ENCODE results near the gene TMEM176A.

The TMEM176A gene

GRCh38 chr7:150846291-150847115, 45.9 kb downstream of the TMEM176A start:
- no peak overlapping the region for H3K9ac ChIP-seq (ENCODE audit: low read length in 5 of 5)
- no peaks in the 10 kb centered on the region for H3K36me3 ChIP-seq (ENCODE audit: control insufficient read depth in 5 of 5, insufficient read depth in 5 of 5, low read length in 5 of 5)
- peaks cover 0 to 20% (median 2%) of the 10 kb centered on the region in 5 donors for H3K4me1 ChIP-seq (ENCODE audit: control insufficient read depth in 5 of 5, insufficient read depth in 5 of 5, low read length in 5 of 5)
- H3K27ac ChIP-seq (ENCODE audit: low read depth, low read length): no peak overlapping the region
- H3K27me3 ChIP-seq (ENCODE audit: control insufficient read depth in 5 of 5, insufficient read depth in 4 of 5, low read length in 5 of 5): peaks cover 0 to 3% (median 0%) of the 10 kb centered on the region in 5 donors
- H3K4me3 ChIP-seq (ENCODE audit: low read depth in 1 of 5, low read length in 5 of 5): no peak overlapping the region
- peaks cover 0 to 4% (median 0%) of the 10 kb centered on the region in 5 donors for H3K9me3 ChIP-seq (ENCODE audit: control insufficient read depth in 5 of 5, low read length in 5 of 5)

DNA sequence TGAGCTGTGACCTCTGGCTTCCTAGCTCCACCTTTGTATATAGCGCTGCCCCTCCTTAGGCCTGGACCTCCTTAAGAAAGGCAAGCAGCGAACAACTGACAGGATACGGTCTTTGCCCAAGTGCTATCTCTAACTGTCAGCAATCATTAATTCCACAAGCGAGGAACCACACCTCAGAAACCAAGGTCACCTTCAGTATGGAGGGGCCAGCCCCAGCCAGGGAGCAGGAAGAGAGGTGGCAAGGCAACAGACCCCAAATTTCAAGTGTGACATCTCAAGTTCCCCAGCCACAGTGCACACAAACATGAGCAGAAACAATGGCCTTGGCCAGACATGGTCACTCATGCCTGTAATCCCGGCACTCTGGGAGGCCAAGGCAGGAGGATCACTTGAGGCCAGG, 47.0 kb downstream of the TMEM176A start:
- H3K4me1 ChIP-seq (ENCODE audit: control insufficient read depth in 5 of 5, insufficient read depth in 5 of 5, low read length in 5 of 5): peaks cover 0 to 20% (median 2%) of the 10 kb centered on the region in 5 donors
- no peak overlapping the region for H3K27ac ChIP-seq (ENCODE audit: low read depth, low read length)
- H3K36me3 ChIP-seq (ENCODE audit: control insufficient read depth in 5 of 5, insufficient read depth in 5 of 5, low read length in 5 of 5): no peaks in the 10 kb centered on the region
- no peaks in the 10 kb centered on the region for H3K9me3 ChIP-seq (ENCODE audit: control insufficient read depth in 5 of 5, low read length in 5 of 5)
- H3K4me3 ChIP-seq (ENCODE audit: low read depth in 1 of 5, low read length in 5 of 5): no peak overlapping the region
- peaks cover 5 to 9% (median 6%) of the 10 kb centered on the region in 5 donors for H3K27me3 ChIP-seq (ENCODE audit: control insufficient read depth in 5 of 5, insufficient read depth in 4 of 5, low read length in 5 of 5)
- no peak overlapping the region for H3K9ac ChIP-seq (ENCODE audit: low read length in 5 of 5)

GRCh38 chr7:150848111-150848510, 47.5 kb downstream of the TMEM176A start:
- Histone ChIP-seq H3K9ac (ENCODE audit: low read length in 5 of 5) (no peak overlapping the region), H3K4me1 (ENCODE audit: control insufficient read depth in 5 of 5, insufficient read depth in 5 of 5, low read length in 5 of 5) (peaks cover 0 to 20% (median 3%) of the 10 kb centered on the region in 5 donors), H3K4me3 (ENCODE audit: low read depth in 1 of 5, low read length in 5 of 5) (no peak overlapping the region), H3K36me3 (ENCODE audit: control insufficient read depth in 5 of 5, insufficient read depth in 5 of 5, low read length in 5 of 5) (no peaks in the 10 kb centered on the region), H3K27ac (ENCODE audit: low read depth, low read length) (no peak overlapping the region), H3K9me3 (ENCODE audit: control insufficient read depth in 5 of 5, low read length in 5 of 5) (no peaks in the 10 kb centered on the region), H3K27me3 (ENCODE audit: control insufficient read depth in 5 of 5, insufficient read depth in 4 of 5, low read length in 5 of 5) (peaks cover 7 to 9% (median 7%) of the 10 kb centered on the region in 5 donors)

- Histone ChIP-seq H3K9me3 (ENCODE audit: control insufficient read depth in 5 of 5, low read length in 5 of 5) (no peaks in the 10 kb centered on the region), H3K27ac (ENCODE audit: low read depth, low read length) (no peak overlapping the region), H3K36me3 (ENCODE audit: control insufficient read depth in 5 of 5, insufficient read depth in 5 of 5, low read length in 5 of 5) (no peaks in the 10 kb centered on the region), H3K27me3 (ENCODE audit: control insufficient read depth in 5 of 5, insufficient read depth in 4 of 5, low read length in 5 of 5) (peaks cover 7 to 9% (median 7%) of the 10 kb centered on the region in 5 donors), H3K4me1 (ENCODE audit: control insufficient read depth in 5 of 5, insufficient read depth in 5 of 5, low read length in 5 of 5) (peaks cover 0 to 20% (median 3%) of the 10 kb centered on the region in 5 donors), H3K4me3 (ENCODE audit: low read depth in 1 of 5, low read length in 5 of 5) (no peak overlapping the region), H3K9ac (ENCODE audit: low read length in 5 of 5) (no peak overlapping the region)
Observed at GRCh38 chr7:150848561-150849115, 48.1 kb downstream of the TMEM176A start.

DNA sequence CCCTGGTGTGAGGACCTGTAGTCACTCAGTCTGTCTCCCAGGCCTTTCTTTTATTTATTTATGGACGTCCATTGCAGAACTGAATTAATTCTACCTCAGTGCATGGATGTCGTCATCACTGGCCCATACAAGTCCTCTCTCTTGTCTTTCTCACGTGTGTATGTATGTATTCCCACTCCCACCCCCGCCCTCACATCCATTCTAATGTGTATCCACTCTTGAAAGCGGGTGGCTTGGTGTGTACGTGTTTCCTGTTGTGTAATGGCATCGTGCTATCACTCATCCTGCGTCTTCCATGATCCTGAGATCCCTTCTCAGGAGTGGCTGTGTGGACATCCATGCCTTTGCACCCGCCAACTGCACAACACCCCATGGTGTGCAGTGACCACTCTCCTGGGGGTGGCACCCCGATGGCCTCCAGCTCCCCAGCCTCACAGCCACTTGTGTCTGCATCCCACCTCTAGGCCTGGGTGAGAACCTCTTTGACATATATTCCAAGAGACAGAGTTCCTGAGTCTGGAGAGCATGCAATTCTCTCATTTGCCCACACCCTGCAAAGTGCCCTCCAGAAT, 48.7 kb downstream of the TMEM176A start:
- Histone ChIP-seq H3K27me3 (ENCODE audit: control insufficient read depth in 5 of 5, insufficient read depth in 4 of 5, low read length in 5 of 5) (peaks cover 7 to 10% (median 7%) of the 10 kb centered on the region in 5 donors), H3K4me3 (ENCODE audit: low read depth in 1 of 5, low read length in 5 of 5) (no peak overlapping the region), H3K9me3 (ENCODE audit: control insufficient read depth in 5 of 5, low read length in 5 of 5) (no peaks in the 10 kb centered on the region), H3K27ac (ENCODE audit: low read depth, low read length) (no peak overlapping the region), H3K9ac (ENCODE audit: low read length in 5 of 5) (no peak overlapping the region), H3K36me3 (ENCODE audit: control insufficient read depth in 5 of 5, insufficient read depth in 5 of 5, low read length in 5 of 5) (no peaks in the 10 kb centered on the region), H3K4me1 (ENCODE audit: control insufficient read depth in 5 of 5, insufficient read depth in 5 of 5, low read length in 5 of 5) (peaks cover 0 to 20% (median 3%) of the 10 kb centered on the region in 5 donors)

DNA sequence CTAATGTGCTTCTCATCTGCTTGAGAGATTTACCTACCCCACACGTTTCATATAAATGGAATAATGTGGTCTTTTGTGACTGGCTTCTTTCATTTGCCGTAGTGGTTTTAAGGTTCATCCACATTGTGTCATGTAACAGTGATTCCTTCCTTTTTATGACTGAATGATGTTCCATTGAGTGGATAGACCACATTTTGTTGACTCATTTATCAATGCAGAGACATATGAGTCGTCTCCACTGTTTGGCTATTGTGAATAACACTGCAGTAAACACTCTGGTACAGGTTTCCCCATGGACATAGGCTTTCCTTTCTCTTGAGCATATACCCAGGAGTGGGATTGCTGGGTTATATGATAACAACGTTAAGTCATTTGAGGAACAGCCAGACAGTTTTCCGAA, 49.7 kb downstream of the TMEM176A start:
- Histone ChIP-seq H3K9ac (ENCODE audit: low read length in 5 of 5) (no peak overlapping the region), H3K27me3 (ENCODE audit: control insufficient read depth in 5 of 5, insufficient read depth in 4 of 5, low read length in 5 of 5) (peaks cover 7 to 13% (median 12%) of the 10 kb centered on the region in 5 donors), H3K4me3 (ENCODE audit: low read depth in 1 of 5, low read length in 5 of 5) (no peak overlapping the region), H3K4me1 (ENCODE audit: control insufficient read depth in 5 of 5, insufficient read depth in 5 of 5, low read length in 5 of 5) (peaks cover 0 to 16% (median 3%) of the 10 kb centered on the region in 5 donors), H3K9me3 (ENCODE audit: control insufficient read depth in 5 of 5, low read length in 5 of 5) (no peaks in the 10 kb centered on the region), H3K27ac (ENCODE audit: low read depth, low read length) (no peak overlapping the region), H3K36me3 (ENCODE audit: control insufficient read depth in 5 of 5, insufficient read depth in 5 of 5, low read length in 5 of 5) (no peaks in the 10 kb centered on the region)

DNA sequence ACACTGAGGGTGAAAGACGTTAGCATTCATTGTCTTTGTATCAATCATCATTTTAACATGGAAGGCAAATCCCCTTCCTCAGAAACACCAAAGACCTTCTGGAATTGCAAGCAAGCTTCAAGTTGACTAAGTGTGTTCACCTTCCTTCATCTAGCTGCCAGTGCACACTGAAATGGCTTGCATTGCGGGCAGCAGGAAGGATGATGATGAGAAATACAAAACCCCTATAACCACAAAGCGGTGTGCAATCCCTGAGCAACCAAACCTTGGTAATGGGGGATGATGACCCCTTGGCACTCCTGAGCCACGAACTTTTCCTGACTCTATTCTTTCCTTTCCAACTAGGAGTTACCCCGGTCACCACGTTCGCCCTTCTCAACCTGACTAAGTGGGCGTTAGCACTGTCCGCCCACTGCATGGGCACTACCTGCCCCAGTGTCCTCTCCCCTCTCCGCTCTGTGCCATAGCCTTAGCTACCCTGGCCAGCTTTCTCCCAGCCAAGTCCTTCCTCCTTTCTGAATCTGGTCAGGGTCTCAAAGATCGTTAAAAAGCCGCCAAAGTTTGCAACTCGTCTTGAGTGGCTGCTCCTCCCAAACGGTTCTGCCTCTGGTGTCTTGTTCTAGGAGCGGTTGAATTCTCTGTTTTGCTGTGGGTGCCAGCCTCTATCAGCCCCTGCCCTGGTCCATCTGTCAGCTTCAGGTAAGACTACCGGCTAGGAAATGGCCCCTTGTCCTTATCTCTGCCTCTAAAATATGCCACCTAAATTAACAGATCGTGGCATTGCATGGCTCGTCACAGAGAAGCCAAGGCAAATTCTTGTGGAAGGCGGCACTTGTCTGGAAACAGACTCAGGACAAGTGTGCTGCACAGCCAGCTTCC, 51.2 kb downstream of the TMEM176A start:
- Histone ChIP-seq H3K36me3 (ENCODE audit: control insufficient read depth in 5 of 5, insufficient read depth in 5 of 5, low read length in 5 of 5) (no peaks in the 10 kb centered on the region), H3K4me3 (ENCODE audit: low read depth in 1 of 5, low read length in 5 of 5) (no peak overlapping the region), H3K27ac (ENCODE audit: low read depth, low read length) (no peak overlapping the region), H3K4me1 (ENCODE audit: control insufficient read depth in 5 of 5, insufficient read depth in 5 of 5, low read length in 5 of 5) (peaks cover 0 to 3% (median 2%) of the 10 kb centered on the region in 5 donors), H3K27me3 (ENCODE audit: control insufficient read depth in 5 of 5, insufficient read depth in 4 of 5, low read length in 5 of 5) (peaks cover 7 to 17% (median 12%) of the 10 kb centered on the region in 5 donors), H3K9ac (ENCODE audit: low read length in 5 of 5) (no peak overlapping the region), H3K9me3 (ENCODE audit: control insufficient read depth in 5 of 5, low read length in 5 of 5) (no peaks in the 10 kb centered on the region)

DNA sequence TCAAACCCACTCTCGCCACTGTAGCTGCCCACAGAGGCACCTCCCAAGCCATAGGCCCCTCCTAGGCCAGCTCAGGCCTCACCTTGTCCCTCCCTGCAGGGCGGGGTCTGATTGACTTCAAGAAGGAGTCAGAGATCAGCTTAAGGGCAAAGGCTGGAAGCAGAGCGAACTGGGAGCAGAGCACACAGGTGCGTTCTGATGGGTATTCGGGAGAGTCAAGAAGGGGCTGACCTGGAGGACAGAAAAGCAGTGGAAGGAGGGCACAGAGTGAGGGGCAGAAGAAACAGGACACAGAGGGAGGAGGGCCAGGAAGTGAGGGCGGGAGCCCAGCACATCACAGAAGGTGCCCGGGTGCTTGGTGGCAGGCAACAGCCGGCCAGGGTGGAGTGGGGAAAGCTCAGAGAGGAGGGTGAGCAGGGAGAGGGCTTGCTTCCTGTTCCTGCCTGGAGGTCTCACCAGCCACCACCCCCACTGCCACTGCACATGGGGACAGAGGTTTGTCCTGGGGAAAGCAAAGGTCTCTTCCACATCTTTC, 51.9 kb downstream of the TMEM176A start, which contains the start of gene AOC1:
AOC1 (plus strand) TSS at position 147 of the 535 bp plus-strand sequence. CDS start 3,954 bp downstream, outside the sequence.
- H3K36me3 ChIP-seq (ENCODE audit: control insufficient read depth in 5 of 5, insufficient read depth in 5 of 5, low read length in 5 of 5): no peaks in the 10 kb centered on the region
- H3K27ac ChIP-seq (ENCODE audit: low read depth, low read length): no peak within 1 kb of the TSS
- no peak within 1 kb of the TSS for H3K9ac ChIP-seq (ENCODE audit: low read length in 5 of 5)

More for the DNA sequence above, 51.9 kb downstream of the TMEM176A start, which contains the start of gene AOC1:
- Histone ChIP-seq H3K4me1 (ENCODE audit: control insufficient read depth in 5 of 5, insufficient read depth in 5 of 5, low read length in 5 of 5) (peaks cover 0 to 3% (median 0%) of the 10 kb centered on the region in 5 donors), H3K9me3 (ENCODE audit: control insufficient read depth in 5 of 5, low read length in 5 of 5) (no peaks in the 10 kb centered on the region), H3K4me3 (ENCODE audit: low read depth in 1 of 5, low read length in 5 of 5) (no peak within 1 kb of the TSS), H3K27me3 (ENCODE audit: control insufficient read depth in 5 of 5, insufficient read depth in 4 of 5, low read length in 5 of 5) (peaks cover 7 to 20% (median 12%) of the 10 kb centered on the region in 5 donors)

All from subcutaneous abdominal adipose tissue (tissue), 5 donors.